WTC11 (cell line): ENCODE results near the gene ANO4. TPM values are rescaled to one million over a fixed set of nuclear protein-coding genes. Genes with fewer than 3 reads are reported as not detected.

Source experiments
- ATAC-seq: fragments of 200-7000 bp; cut with Tn5 transposase; 2 replicates; pipeline ENCODE4 v1.10.0; 2021; ENCODE audit warnings: mild to moderate bottlenecking, moderate library complexity
- CTCF ChIA-PET: fragments of 300-600 bp; sonication (Branson Sonifier 250); formaldehyde crosslinking; loops from one replicate; lab custom pipeline; 2021; ENCODE audit warnings: antibody characterized with exemption; lab: Charles Lee
- POLR2A ChIA-PET: fragments of 350-600 bp; sonication (Branson Sonifier 250); formaldehyde crosslinking; loops from one replicate; lab custom pipeline; 2021; ENCODE audit warnings: antibody characterized with exemption; lab: Charles Lee
- DNase-seq: peaks from one replicate; pipeline ENCODE4 v3.0.0; 2021; ENCODE audit warnings: low spot score
- H3K27ac Mint-ChIP-seq: 2 replicates; pipeline ENCODE4 v1.8.0; 2021; ENCODE audit warnings: mixed read lengths
- H3K27me3 Mint-ChIP-seq: 2 replicates; pipeline ENCODE4 v1.8.0; 2021; ENCODE audit warnings: low read depth, mild to moderate bottlenecking, moderate library complexity, mixed read lengths
- H3K36me3 Mint-ChIP-seq: 2 replicates; pipeline ENCODE4 v1.8.0; 2021; ENCODE audit warnings: mixed read lengths
- H3K4me1 Mint-ChIP-seq: 2 replicates; pipeline ENCODE4 v1.8.0; 2022; ENCODE audit warnings: mixed read lengths
- H3K4me3 Mint-ChIP-seq: 2 replicates; pipeline ENCODE4 v1.8.0; 2021; ENCODE audit warnings: mild to moderate bottlenecking, moderate library complexity, mixed read lengths
- H3K9me3 Mint-ChIP-seq: 2 replicates; pipeline ENCODE4 v1.8.0; 2021; ENCODE audit warnings: mixed read lengths
- AFF4 ChIP-seq: sonication (generic); formaldehyde crosslinking; IDR thresholded peaks from 2 replicates; pipeline ENCODE4 v1.8.1; 2023; ENCODE audit warnings: mild to moderate bottlenecking, missing genetic modification reagents, borderline replicate concordance
- ATF1 ChIP-seq: sonication (generic); formaldehyde crosslinking; IDR thresholded peaks from 2 replicates; pipeline ENCODE4 v1.8.1; 2023; ENCODE audit warnings: mild to moderate bottlenecking, moderate library complexity, missing genetic modification reagents
- ATF2 ChIP-seq: sonication (generic); formaldehyde crosslinking; IDR thresholded peaks from 2 replicates; pipeline ENCODE4 v1.8.1; 2022; ENCODE audit warnings: low read depth, missing genetic modification reagents, borderline replicate concordance
- ATF6 ChIP-seq: sonication (generic); formaldehyde crosslinking; IDR thresholded peaks from 2 replicates; pipeline ENCODE4 v1.8.1; 2023; ENCODE audit warnings: mild to moderate bottlenecking, missing genetic modification reagents
- CDX4 ChIP-seq: fragments of 250-450 bp; sonication (Bioruptor Pico); IDR thresholded peaks from 2 replicates; pipeline ENCODE4 v1.9.0; 2021; ENCODE audit warnings: moderate library complexity, mild to moderate bottlenecking, inconsistent platforms, borderline replicate concordance
- E2F4 ChIP-seq: sonication (generic); formaldehyde crosslinking; IDR thresholded peaks from 2 replicates; pipeline ENCODE4 v1.8.1; 2022; ENCODE audit warnings: low read depth, mild to moderate bottlenecking, moderate library complexity, missing genetic modification reagents, borderline replicate concordance
- E2F5 ChIP-seq: sonication (generic); formaldehyde crosslinking; IDR thresholded peaks from 2 replicates; pipeline ENCODE4 v1.8.1; 2022; ENCODE audit warnings: mild to moderate bottlenecking, moderate library complexity, missing genetic modification reagents
- ESRRA ChIP-seq: sonication (generic); formaldehyde crosslinking; IDR thresholded peaks from 2 replicates; pipeline ENCODE4 v1.8.1; 2022; ENCODE audit warnings: mild to moderate bottlenecking, missing genetic modification reagents, borderline replicate concordance
- GABPB1 ChIP-seq: sonication (generic); formaldehyde crosslinking; IDR thresholded peaks from 2 replicates; pipeline ENCODE4 v1.8.1; 2023; ENCODE audit warnings: mild to moderate bottlenecking, missing genetic modification reagents
- GTF2I ChIP-seq: fragments of 250-450 bp; sonication (Bioruptor Pico); conservative IDR thresholded peaks from 2 replicates; pipeline ENCODE4 v1.4.0; 2021; ENCODE audit warnings: mild to moderate bottlenecking
- HMGA2 ChIP-seq: fragments of 250-450 bp; sonication (Bioruptor Pico); IDR thresholded peaks from 2 replicates; pipeline ENCODE4 v1.4.0; 2021; ENCODE audit warnings: mild to moderate bottlenecking, moderate library complexity
- IRF1 ChIP-seq: sonication (generic); formaldehyde crosslinking; IDR thresholded peaks from 2 replicates; pipeline ENCODE4 v1.8.0; 2023; ENCODE audit warnings: missing genetic modification reagents
- SMAD4 ChIP-seq: sonication (generic); formaldehyde crosslinking; IDR thresholded peaks from 2 replicates; pipeline ENCODE4 v1.8.0; 2022; ENCODE audit warnings: mild to moderate bottlenecking, missing genetic modification reagents
- TCF7 ChIP-seq: sonication (generic); formaldehyde crosslinking; IDR thresholded peaks from 2 replicates; pipeline ENCODE4 v1.8.0; 2022; ENCODE audit warnings: mild to moderate bottlenecking, low read depth, missing genetic modification reagents, moderate library complexity
- USF1 ChIP-seq: sonication (generic); formaldehyde crosslinking; IDR thresholded peaks from 2 replicates; pipeline ENCODE4 v1.8.0; 2022; ENCODE audit warnings: mild to moderate bottlenecking, missing genetic modification reagents
- ZBTB21 ChIP-seq: sonication (generic); formaldehyde crosslinking; IDR thresholded peaks from 2 replicates; pipeline ENCODE4 v1.8.1; 2023; ENCODE audit warnings: mild to moderate bottlenecking, missing genetic modification reagents, borderline replicate concordance
- ZBTB43 ChIP-seq: sonication (generic); formaldehyde crosslinking; IDR thresholded peaks from 2 replicates; pipeline ENCODE4 v1.8.1; 2023; ENCODE audit warnings: mild to moderate bottlenecking, missing genetic modification reagents
- ZNF396 ChIP-seq: fragments of 250-450 bp; sonication (Bioruptor Pico); IDR thresholded peaks from 2 replicates; pipeline ENCODE4 v1.8.0; 2021; ENCODE audit warnings: mild to moderate bottlenecking, moderate library complexity, borderline replicate concordance
- total RNA-seq: library from RNA; stranded (reverse); gene quantifications from 3 replicates; pipeline ENCODE4 v1.2.3, GENCODE V29; 2021

The ANO4 gene
- total RNA-seq, 1 experiment from 2014 or later, result 2.6 TPM

GRCh38 chr12:101004898-101005297 lies 210.3 kb downstream of the ANO4 start:
- DNase-seq, result no peak
- no peak for ATAC-seq
- no peaks in the 10 kb centered on the region for H3K27me3 Mint-ChIP-seq
- ChIA-PET POLR2A (no interaction called here), CTCF (no interaction called here)
- H3K9me3 Mint-ChIP-seq, result peaks cover 16% of the 10 kb centered on the region
- no peak overlapping the region for H3K27ac Mint-ChIP-seq
- H3K4me1 Mint-ChIP-seq, result no peaks in the 10 kb centered on the region
- H3K36me3 Mint-ChIP-seq, result peaks cover 12% of the 10 kb centered on the region; the same call in 1 of the 2 replicates
- TF ChIP-seq GTF2I (CRISPR knock-in tag) (no peak), ESRRA (no peak), SMAD4 (CRISPR knock-in tag) (no peak), E2F5 (no peak), AFF4 (CRISPR knock-in tag) (no peak), CDX4 (CRISPR knock-in tag) (no peak), ATF6 (CRISPR knock-in tag) (no peak), ZBTB43 (no peak), TCF7 (CRISPR knock-in tag) (no peak), ATF2 (CRISPR knock-in tag) (no peak), ATF1 (CRISPR knock-in tag) (no peak), ZNF396 (CRISPR knock-in tag) (no peak), E2F4 (CRISPR knock-in tag) (no peak), HMGA2 (CRISPR knock-in tag) (no peak), IRF1 (CRISPR knock-in tag) (no peak), GABPB1 (CRISPR knock-in tag) (no peak), ZBTB21 (CRISPR knock-in tag) (no peak), USF1 (no peak)
- TF ChIP-seq, all 79 proteins: peak for 0
- H3K4me3 Mint-ChIP-seq, result no peak overlapping the region
